SK-N-SH (cell line): ENCODE data around the gene ANO6.
A peak's percentile ranks its signal among the peaks of the same experiment; 100 is the strongest.

Source experiments
- ELF1 ChIP-seq: IDR thresholded peaks from 2 replicates; pipeline ENCODE4 v1.4.0; 2012
- EZH2phosphoT487 ChIP-seq: fragments of 200-600 bp; sonication (generic); IDR thresholded peaks from 2 replicates; pipeline ENCODE4 v1.6.1; 2017; ENCODE audit warnings: low read depth, mixed run types, mild to moderate bottlenecking, antibody characterized with exemption, moderate library complexity, borderline replicate concordance
- GABPA ChIP-seq: IDR thresholded peaks from 2 replicates; pipeline ENCODE4 v1.4.0; 2012; ENCODE audit warnings: low read depth, mild to moderate bottlenecking
- NFIC ChIP-seq: IDR thresholded peaks from 2 replicates; pipeline ENCODE4 v1.4.0; 2012; ENCODE audit warnings: borderline replicate concordance
- POLR2AphosphoS5 ChIP-seq: IDR thresholded peaks from 2 replicates; pipeline ENCODE4 v1.6.1; 2012; ENCODE audit warnings: low read depth, low read length
- RAD21 ChIP-seq: IDR thresholded peaks from 2 replicates; pipeline ENCODE4 v1.6.1; 2012; ENCODE audit warnings: mild to moderate bottlenecking, low read length
- TCF12 ChIP-seq: IDR thresholded peaks from 2 replicates; pipeline ENCODE4 v1.4.0; 2012
- TF ChIP-seq, protein P1 (sequence below): fragments of 200-600 bp; sonication (generic); IDR thresholded peaks from 2 replicates; pipeline ENCODE4 v1.6.1; 2017; ENCODE audit warnings: antibody characterized with exemption, mild to moderate bottlenecking, moderate library complexity
- TF ChIP-seq, protein P2 (sequence below): IDR thresholded peaks from 2 replicates; pipeline ENCODE4 v1.4.0; 2012; ENCODE audit warnings: low read depth

DNA sequence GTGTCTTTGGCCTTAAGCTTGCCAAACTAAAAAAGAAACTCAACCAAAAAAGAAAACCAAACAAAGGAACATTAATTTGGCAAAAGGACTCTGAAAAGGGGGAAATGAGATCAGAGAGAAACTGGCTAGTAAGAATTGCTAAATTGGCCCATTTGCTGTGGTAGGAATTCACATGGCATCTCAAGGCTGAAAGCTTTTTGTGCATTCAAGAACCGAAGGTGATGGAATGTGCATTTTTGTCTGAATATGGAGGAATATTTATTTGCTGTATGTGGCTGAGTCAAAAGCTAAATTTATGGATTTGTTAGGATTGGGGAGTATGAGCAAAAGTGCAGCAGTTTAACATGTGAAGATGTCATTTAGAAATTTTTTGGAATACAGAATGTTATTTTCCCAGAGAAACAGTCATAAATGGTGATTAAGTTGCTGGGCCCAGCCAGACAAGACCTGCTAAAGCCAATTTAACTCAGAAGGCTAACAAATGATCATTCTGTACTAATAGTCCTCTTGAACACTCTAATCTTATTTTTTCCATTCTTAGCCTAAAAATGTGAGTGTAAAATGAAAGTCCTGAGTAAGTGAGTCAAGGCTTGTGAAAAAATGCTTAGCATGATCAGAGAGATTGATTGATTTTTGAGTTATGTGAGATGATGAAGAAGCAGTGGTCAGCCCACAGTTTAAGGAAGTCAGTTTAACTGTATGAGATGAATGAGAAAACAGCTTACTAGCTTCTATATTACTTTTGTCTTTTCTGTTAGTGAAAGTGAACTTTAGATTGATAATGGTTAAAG is 94.1 kb downstream of the ANO6 start:
- TF ChIP-seq, protein P1, sequence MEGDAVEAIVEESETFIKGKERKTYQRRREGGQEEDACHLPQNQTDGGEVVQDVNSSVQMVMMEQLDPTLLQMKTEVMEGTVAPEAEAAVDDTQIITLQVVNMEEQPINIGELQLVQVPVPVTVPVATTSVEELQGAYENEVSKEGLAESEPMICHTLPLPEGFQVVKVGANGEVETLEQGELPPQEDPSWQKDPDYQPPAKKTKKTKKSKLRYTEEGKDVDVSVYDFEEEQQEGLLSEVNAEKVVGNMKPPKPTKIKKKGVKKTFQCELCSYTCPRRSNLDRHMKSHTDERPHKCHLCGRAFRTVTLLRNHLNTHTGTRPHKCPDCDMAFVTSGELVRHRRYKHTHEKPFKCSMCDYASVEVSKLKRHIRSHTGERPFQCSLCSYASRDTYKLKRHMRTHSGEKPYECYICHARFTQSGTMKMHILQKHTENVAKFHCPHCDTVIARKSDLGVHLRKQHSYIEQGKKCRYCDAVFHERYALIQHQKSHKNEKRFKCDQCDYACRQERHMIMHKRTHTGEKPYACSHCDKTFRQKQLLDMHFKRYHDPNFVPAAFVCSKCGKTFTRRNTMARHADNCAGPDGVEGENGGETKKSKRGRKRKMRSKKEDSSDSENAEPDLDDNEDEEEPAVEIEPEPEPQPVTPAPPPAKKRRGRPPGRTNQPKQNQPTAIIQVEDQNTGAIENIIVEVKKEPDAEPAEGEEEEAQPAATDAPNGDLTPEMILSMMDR: peak; percentile 23
- TF ChIP-seq ELF1 (no peak), EZH2phosphoT487 (no peak), RAD21 (no peak), GABPA (no peak), NFIC (no peak), TCF12 (peak; percentile 19; the same call in 1 of the 2 replicates), POLR2AphosphoS5 (no peak)
- TF ChIP-seq, protein P2, sequence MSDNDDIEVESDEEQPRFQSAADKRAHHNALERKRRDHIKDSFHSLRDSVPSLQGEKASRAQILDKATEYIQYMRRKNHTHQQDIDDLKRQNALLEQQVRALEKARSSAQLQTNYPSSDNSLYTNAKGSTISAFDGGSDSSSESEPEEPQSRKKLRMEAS: no peak
